Bone marrow (tissue), 2 donors: ENCODE data around the gene GM2A.
"Not testable (repeated sequence)": the region's sequence is repeated elsewhere in the genome, so short reads cannot be mapped to it uniquely, and the experiment has no call there.

Experiments
- DNase-seq, 2 donors: peaks; one replicate each; lab custom pipeline; 2025; lab: John Stamatoyannopoulos, UW

Gene GM2A

DNA sequence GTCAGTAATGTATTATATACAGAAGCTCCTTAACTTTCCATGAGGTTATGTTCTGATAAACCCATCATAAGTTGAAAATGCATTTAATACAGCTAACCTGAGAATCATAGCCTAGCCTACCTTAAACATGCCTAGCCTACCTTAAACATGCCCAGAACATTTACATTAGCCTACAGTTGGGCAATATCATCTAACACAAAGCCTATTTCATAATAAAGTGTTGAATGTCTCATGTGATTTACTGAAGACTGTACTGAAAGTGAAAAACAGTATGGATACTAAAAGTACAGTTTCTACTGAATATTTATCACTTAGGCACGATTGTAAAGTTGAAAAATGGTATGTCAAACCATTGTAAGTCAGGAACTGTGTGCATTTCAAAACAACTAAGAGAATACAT lies 1.6 kb downstream of the GM2A start:
- DNase-seq, result no peak

- not testable (repeated sequence) for DNase-seq
Observed at GRCh38 chr5:151254990-151255389, 2.0 kb downstream of the GM2A start.

DNA sequence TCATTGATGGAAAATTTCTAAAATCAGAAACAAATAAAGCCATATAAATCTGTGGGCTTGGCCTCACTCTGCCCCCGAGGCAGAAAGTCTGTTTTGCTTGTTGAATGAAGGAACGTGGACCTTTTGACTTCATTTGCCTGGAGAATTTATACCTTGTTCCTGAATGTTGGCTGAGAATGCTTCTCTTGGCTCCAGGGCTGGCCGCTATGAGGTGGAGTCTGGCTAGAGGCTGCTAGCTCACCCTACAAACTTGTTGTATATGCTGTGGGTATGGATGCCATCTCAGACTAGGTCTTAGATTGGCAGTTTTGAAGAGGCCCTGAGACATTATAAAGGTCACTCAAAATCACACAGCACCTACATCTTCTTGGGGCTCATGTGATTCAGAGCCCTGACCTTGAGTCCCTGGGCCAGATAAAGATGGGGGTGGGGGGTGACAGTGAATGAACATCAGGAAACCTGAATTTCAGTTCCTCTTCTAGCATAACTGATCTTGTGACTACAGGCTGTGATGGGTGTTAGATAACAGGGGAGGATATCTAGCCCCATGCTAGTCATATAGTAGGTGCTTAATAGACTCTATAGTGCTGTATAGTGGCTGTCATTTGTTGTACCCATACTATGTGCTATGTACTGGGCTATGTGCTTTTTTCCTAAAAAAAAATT lies 2.8 kb downstream of the GM2A start:
- DNase-seq, result peak in 1 of 2 donors; percentile 28

DNA sequence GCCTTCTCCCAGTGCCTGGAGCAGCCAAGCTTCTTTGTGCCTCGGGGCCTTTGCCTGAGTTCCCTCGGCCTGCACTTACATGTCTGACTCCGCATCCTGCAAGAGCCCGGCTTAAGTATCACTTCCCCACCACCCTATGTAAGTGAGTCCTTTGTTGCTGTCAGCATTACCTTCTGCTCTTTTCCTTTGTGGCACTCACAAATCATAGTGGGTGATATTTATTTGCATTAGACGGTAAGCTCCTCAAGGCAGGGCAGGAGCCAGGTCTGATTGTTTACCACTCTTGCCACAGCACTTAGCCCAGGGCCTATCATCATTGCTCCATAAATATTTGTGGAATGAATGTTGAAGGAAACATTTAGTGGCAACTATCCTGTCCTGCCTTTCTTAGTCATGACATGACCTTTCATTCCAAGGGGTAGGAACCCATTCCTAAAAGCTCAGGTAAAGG lies 4.8 kb downstream of the GM2A start:
- DNase-seq, result no peak

GRCh38 chr5:151258201-151258611 lies 5.2 kb downstream of the GM2A start:
- DNase-seq, result no peak

GRCh38 chr5:151258816-151259215 lies 5.8 kb downstream of the GM2A start:
- no peak for DNase-seq

DNA sequence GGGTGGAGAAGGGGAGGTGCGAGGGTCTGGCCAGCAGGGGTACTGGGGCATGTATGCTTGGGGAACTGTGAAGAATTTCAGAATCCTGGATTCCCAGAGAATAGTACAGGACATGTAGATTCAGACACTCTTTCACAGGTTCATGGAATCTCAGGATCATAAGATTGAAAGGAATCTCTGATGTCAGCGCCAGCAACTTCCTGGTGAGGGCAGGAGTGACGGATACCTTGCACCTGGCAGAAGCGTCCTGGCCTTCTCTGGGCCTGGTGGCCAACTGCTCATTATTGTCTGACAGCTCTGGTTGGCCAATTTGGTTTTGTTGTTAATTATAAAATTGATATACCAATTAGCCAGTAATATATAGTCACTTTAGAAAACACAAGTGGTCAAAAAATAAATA lies 6.9 kb downstream of the GM2A start:
- no peak for DNase-seq

GRCh38 chr5:151262532-151262931 lies 9.5 kb downstream of the GM2A start:
- DNase-seq, result no peak

DNA sequence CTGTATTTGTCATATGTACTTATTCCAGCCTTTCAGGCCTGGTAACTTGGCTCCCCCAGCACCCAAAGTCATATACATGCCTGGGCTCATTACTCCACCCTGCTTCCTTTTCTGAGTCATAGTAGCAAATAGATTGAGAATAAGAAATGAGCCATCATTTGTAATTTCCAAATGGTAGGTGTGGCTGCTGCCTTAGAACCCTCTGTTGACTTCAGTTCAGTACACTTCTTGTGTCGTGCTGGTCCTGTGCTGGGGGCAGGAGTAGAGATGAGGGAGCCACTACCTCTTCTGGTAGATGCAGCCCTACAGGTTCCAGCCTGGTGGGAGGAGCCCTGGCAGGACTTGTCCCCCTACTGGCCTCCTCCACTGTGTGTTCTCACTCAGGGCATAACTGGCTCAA lies 11.1 kb downstream of the GM2A start:
- DNase-seq, result peak in 1 of 2 donors; percentile 26

GRCh38 chr5:151267491-151268260 lies 14.7 kb downstream of the GM2A start:
- DNase-seq, result no peak

- DNase-seq, result no peak
Observed at GRCh38 chr5:151270599-151270998, 17.6 kb downstream of the GM2A start.

DNA sequence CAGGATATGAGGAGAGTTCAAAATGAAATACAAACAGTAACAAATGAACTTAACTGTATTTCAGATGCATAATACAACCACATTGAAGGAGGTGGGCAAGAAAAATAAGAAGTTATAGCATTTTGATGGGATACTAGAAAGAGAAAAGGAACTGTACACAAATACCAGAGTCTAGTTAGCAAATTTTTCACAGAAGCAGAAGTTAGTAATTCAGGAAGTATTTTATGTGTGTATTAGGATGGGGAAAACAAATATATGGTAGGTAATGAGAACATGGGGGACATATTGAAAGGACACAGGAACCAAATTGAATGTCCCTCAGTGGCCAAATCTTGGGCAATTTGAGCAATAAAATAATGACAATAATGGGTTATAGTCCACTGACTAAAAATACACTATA lies 18.4 kb downstream of the GM2A start:
- no peak for DNase-seq

DNA sequence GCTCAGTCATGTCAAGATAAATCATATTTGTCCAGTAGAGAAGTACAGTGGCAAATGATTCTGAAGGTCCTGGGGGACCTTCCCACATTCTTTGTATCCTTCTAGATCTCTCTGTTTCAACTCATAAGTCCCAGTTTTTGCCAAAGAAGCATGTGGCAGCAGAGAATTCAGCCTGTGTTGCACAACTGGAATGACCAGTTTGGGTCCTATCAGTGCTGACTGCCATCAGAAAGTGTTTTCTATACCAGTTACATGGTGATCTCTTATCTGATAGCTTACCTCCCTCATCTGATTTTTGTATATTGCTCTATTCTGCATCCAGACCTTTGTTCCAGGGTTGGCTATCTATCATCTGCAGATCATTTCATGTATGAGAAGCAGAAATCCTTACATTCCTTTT lies 21.7 kb downstream of the GM2A start:
- DNase-seq, result no peak

DNA sequence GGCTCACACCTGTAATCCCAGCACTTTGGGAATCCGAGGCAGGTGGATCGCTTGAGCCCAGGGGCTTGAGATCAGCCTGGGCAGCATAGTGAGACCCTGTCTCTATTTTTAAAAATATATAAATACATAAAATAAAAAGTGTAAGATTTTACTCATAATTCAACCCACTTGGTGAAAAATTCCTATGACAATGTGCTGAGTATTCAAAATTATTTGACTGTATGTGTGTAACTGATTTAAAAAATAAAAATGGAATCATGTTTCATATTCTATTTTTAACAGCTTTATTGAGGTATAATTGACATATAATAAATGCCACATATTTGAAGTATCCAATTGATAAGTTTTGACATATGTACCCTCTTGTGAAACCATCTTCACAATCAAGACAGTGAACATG lies 22.8 kb downstream of the GM2A start:
- DNase-seq, result no peak

GRCh38 chr5:151278845-151279244 lies 25.9 kb downstream of the GM2A start:
- DNase-seq, result no peak

DNA sequence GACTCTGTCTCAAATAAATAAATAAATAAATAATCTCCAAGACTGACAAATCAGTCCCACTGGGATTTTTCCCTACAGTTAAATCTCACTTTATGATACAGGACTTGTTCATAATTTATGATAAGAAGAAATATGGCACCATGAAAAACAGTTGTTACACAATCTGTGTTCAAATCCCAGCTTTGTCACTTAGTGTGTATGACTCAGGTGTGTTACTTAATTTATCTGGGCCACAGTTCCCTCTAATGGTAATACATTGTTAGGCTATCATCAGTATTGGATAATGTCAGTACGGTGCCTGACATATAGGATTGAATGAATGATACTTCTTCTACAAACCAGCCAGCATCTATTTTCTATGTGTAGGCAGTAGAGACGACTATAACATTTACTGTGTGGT lies 27.5 kb downstream of the GM2A start:
- no peak for DNase-seq

DNA sequence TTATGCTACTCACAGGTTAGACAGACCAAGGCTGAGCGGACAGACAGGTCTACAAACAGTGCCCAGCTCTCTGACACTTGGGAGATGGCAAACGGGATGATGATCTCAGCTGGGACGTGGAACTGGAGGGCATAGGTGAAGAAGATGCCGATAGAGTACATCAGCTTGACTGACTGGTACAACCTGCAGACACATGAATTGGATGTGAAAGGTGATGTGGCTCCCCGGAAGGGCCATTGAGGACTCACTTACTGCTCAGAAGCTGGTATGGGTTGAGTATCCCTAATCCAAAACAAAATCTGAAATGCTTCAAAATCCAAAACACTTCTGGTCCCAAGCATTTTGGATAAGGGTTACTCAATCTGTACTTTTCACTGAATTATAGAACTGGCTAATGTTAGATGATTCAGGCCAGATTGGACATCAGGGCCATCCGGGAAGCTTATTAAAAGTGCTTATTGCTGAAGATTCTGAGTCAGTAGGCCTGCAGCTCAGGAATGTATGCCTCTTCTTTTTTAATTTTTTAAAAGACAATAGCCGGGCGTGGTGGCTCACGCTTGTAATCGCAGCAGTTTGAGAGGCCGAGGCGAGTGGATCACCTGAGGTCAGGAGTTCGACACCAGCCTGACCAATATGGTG lies 28.1 kb downstream of the GM2A start:
- no peak for DNase-seq

DNA sequence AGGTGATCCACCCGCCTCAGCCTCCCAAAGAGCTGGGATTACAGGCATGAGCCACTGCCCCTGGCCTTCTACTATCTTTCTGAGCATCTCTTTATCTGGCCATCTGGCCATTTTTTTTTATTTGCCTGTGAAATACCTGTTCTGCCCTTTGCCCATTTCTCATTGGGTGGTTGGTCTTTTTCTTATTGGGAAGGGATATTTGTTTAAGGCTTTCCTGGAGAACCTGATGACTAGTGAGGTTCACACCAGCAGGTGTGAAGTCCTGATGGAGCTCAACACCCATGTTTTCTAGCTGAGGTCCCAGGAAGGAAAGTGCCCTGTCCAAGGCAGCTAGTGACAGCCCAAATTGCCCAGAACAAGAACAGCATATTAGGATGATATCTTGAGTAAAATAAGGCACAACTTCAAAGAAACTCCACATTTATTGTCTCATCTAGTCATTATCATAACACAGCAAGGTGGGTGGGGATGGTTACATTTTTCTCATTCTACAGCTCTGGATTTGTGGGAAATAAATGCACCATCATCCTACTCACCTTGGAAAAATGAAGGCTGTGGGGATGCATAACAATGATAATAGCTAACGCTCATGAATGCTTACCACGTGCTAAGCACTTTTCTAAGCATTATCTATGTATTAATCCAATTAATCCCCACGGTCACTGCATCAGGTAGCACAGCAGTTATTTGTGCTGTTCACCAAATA lies 30.3 kb downstream of the GM2A start:
- no peak for DNase-seq

- no peak for DNase-seq
Observed at GRCh38 chr5:151284392-151284967, 31.5 kb downstream of the GM2A start.

- no peak for DNase-seq
Observed at GRCh38 chr5:151285683-151286082, 32.7 kb downstream of the GM2A start.

GRCh38 chr5:151286246-151286645 lies 33.3 kb downstream of the GM2A start:
- DNase-seq, result no peak

DNA sequence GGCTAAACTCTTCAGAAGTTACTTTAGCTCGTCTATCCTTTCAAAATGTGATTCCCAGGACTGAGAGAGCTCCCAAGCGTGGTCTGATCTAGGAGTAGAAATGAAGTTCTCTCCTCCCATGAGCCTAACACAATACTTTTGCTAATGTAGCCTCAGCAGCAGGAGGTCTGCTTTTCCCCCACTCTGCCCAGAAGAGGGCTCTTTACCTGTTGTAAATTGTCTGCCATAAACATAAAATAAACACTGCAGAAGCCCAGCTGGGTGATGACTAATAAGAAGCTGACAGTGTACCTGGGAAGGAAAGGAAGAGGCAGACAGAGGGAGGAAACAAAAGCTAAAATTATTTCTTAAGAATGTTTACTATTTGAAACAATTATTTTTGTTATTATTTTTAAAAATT lies 35.2 kb downstream of the GM2A start:
- no peak for DNase-seq
